GM15510 (cell line): Measurements from ENCODE around the gene TAL1.

Source experiments
- POLR2A ChIP-seq: IDR thresholded peaks from 3 replicates; pipeline ENCODE4 v1.6.1; 2011; ENCODE audit warnings: borderline replicate concordance; ENCODE audit not compliant: insufficient read length; ENCODE audit errors: extremely low read depth

Gene TAL1

GRCh38 chr1:47186267-47187185, 45.5 kb downstream of the TAL1 start:
- no peak for TF ChIP-seq POLR2A

DNA sequence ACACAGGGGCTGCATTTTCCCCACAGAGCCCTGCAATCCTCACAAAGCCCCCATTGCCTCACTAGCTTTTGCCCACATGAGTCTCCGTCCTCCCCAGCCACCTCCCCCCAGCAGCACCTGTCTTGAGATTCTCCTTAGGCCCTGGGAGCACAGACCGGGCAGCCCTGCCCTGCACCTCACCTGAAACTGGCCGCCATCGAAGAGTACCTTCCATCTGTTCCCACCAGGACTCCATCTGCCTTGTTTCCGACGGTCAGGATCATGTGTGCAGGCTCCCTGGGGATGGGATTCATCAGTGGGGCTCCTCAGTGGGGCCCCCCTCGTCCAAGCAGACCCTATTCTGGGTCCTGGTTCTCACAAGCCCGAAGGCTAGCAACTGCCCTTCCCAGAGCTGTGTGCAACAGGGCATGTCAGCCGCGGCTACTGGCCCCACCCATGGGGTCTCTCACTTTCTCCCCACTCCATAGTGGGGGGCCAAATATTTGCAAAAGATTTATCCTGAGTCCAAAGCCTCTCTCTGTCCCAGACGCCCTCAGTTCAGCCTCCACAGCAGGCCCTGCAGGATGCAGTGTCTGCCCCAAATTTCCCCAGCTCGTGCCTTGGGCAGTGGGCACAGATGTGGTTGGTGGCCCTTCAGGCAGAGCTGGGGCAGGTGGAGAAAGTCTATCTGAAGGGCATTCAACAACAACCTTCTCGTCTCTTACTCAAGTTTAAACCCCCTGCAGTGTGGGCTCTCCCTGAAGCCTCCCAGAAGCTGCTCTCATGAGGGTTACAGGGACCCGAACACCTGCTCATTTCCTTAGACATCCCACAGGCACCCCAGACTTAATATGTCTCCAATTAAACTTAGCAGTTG, 47.0 kb downstream of the TAL1 start:
- no peak for TF ChIP-seq POLR2A

DNA sequence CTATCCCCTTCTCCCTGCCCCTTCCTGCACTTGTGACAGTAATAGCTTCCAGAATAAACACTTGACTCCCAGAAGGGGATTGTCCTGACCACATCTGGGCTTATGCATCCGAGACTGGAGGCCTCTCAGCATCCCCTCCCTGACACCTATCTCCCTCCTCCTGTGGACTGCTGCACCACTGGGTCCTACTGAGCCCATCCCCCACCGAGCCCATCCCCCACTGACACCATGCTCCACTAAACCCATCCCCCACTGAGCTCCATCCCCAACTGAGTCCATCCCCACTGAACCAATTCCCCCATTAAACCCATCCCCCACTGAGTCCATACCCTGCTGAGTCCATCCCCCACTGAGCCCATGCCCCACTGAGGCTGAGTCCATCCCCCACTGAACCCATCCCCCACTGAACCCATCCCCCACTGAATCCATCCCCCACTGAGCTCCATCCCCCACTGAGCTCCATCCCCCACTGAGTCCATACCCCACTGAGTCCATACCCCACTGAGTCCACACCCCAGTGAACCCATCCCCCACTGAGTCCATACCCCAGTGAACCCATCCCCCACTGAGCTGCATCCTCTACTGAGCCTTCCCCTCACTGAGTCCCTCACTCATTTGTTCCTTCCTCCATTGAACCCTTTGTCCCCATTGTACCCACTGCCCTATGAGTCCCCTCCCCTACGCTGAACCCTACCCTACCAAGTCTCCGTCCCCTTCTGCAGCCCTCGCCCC, 47.8 kb downstream of the TAL1 start:
- TF ChIP-seq POLR2A, result no peak

DNA sequence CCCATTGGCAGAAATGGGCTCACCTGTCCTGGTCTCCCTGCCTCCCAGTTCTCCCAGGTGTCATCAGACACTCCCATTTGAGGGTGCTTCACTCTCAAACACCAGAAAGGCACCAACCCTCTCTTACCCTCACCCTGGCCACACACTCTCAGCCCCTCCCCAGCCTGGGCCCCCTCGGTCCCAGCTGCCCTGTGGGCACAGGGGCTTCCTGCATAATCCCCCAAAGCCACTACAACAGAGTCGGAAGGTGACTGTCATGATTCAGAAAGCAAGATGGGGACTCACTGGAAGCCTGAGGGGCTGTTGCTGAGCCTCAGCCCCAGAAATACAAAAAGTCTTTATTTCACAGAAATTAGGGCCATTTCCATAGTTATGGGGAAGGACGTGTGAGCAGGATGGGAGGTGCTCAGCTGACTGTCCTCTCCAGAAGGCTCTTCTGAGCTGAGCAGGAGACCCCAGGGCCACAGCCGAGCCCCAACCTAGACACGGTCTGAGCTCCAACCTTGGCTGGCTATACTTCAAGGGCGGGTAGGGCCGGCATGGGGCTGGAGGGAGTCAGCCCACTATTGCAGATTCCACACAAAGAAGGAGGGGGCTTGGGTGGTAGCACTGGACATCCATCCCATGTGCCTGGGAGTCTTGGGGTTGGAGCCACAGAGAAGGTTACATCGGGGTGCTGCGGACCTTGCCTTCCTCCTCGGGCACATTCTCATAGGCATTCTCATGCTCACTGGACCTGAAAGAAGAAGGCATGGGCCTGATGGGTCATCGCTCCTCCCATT, 48.5 kb downstream of the TAL1 start:
- TF ChIP-seq POLR2A, result no peak

- no peak for TF ChIP-seq POLR2A
Observed at GRCh38 chr1:47182676-47183235, 49.3 kb downstream of the TAL1 start.

DNA sequence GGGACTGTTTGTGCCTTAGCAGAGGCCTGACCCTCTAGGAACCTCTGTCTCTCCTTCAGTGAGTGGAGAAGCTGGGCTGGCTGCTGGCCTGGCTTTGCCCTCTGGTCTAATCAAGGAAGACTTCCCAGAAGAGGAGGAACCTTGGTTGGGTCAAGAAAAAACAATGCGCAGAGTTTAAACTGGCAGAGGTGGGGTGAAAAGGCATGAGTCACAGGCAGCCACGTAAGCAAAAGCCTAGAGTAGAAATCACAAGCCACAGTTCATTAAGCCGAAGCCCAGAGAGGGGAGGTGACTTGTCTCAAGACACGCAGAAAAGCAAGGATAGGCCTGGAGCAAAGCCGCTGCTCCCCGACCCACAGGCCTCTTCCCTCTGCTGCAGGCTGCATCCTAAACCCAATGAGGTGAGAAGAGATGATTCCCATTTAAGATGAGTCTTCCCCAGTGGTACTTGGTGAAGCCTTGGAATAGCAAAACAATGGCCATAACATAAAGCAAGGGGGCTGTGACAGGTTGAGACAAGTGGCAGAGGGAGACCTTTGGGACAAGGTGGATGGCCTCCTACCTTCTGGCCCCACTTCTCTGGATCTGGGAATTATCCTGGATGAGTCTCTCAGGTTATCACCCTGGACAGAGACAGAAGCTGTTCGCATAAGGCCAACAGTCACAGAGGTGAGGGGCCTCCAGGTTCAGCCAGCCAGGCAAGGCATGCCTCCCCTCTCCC, 49.9 kb downstream of the TAL1 start:
- TF ChIP-seq POLR2A, result no peak

DNA sequence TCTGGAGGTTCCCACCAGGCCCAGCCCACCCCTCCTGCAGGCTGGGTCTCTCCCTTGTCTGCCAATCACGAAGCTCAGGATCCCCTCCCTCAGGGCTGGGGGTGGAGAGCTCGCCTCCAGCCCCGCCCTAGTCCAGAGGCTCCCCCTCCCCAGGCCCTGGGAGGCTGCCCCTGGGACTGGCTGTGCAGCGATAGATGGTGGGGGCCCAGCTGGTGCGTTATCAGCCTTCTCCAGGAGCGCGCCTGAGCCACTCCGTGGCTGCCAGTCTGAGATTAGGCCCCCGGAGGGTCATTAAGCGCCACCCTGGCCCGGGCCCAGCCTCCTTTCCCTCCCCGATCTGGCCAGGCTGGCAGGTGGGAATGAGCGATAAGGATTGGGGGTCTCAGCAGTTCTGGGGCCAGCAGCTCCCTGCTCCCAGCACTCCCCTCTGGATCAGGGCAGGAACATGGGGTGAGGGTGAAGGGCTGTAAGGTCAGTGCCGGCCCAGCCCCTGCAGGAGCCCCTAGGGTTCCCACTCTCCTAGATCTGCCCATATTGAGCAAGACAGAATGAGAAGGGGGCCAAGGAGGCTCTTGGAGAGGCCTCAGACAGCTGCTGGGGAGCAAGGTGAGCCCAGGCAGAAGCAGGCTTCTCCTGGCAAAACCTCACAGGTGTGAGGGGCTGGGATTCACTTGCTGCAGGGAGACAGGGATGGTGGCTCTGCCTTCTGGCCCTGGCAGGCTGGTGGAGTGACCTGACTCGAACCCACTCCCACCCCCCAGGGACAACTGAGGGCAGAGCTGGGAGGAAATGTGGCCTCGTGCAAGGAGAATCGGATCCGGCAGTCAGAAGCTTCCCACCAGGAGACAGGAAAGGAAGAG, 50.7 kb downstream of the TAL1 start:
- TF ChIP-seq POLR2A, result no peak

DNA sequence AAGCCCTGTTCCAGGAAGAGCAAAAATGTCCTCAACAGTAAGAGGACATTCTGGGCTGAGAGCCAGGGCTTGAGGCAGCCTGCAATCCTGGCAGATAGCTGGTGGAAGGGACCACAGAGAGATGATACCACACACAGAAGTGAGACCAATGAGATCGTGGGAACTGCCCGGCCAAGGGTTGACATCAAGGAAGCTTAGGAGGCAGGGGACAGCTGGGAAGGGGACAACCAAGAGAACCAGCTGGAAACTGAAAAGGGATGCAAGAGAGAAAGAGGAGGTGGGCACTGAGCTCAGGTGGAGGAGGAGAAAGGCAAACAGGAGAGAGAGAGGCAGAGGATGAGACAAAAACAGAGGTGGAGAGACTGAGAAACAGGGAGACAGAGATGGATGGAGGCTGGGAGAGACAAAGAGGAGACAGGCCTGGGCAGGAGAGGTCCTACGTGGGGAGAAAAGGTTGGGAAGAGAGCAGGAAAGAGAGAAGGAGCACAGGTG, 51.4 kb downstream of the TAL1 start:
- no peak for TF ChIP-seq POLR2A

DNA sequence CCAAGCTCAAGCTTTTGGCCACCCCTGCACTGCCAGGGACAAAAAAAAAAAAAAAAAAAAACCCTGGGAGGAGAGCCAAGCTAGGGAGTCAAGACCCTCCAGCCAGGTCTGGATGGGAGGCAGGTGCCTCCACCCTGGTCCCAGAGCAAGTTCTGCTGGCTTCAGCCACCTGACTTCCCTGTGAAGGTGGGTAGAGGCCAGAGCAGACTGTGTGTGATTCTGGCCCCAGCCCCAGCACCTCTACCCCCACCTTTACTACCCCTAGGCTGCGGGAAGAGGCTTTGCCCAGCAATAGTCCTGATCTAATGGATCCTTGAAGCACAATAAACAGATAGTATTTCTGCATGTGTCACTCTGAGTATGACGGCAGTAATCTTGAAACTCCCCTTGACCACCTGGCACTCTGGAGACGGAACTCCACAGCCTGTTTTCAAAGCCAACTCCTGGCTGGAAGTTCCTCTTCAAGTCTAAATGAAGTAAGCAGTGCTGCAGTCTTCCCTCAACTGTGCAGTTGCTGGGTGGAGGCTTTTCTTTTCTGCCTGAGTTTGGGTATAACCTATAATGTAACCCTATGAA, 51.9 kb downstream of the TAL1 start:
- TF ChIP-seq POLR2A, result no peak

GRCh38 chr1:47179017-47179987, 52.7 kb downstream of the TAL1 start:
- TF ChIP-seq POLR2A, result no peak

- no peak for TF ChIP-seq POLR2A
Observed at GRCh38 chr1:47178654-47179016, 53.4 kb downstream of the TAL1 start.
